NCI-H2171 (cell line): ENCODE measurements around the gene SERTAD3.
A peak's percentile ranks its signal among the peaks of the same experiment; 100 is the strongest.

Experiments used
- DNase-seq: peaks from one replicate; lab custom pipeline; 2025; lab: John Stamatoyannopoulos, UW

Gene SERTAD3

GRCh38 chr19:40425450-40426287, 18.5 kb downstream of the SERTAD3 start, which contains the start of gene SERTAD1:
Gene SERTAD1 (minus strand): TSS chr19:40425992. CDS start chr19:40423546, 2,446 bp downstream.
- DNase-seq, result peak; percentile 99

- DNase-seq, result no peak
Measured at GRCh38 chr19:40424637-40425449, 19.3 kb downstream of the SERTAD3 start.

- no peak for DNase-seq
Measured at GRCh38 chr19:40423938-40424337, 20.2 kb downstream of the SERTAD3 start.

- no peak for DNase-seq
Measured at GRCh38 chr19:40422748-40423566, 21.2 kb downstream of the SERTAD3 start.

- no peak for DNase-seq
Measured at GRCh38 chr19:40421993-40422747, 22.0 kb downstream of the SERTAD3 start.

- DNase-seq, result peak; percentile 59
Measured at GRCh38 chr19:40420766-40421765, 23.1 kb downstream of the SERTAD3 start.

GRCh38 chr19:40420451-40420765, 23.7 kb downstream of the SERTAD3 start:
- DNase-seq, result no peak

- no peak for DNase-seq
Measured at GRCh38 chr19:40419780-40420179, 24.4 kb downstream of the SERTAD3 start.

- DNase-seq, result peak; percentile 42
Measured at GRCh38 chr19:40419066-40419612, 25.0 kb downstream of the SERTAD3 start.

- DNase-seq, result no peak
Measured at GRCh38 chr19:40418040-40418439, 26.1 kb downstream of the SERTAD3 start.

GRCh38 chr19:40417643-40417981, 26.5 kb downstream of the SERTAD3 start:
- no peak for DNase-seq

- no peak for DNase-seq
Measured at GRCh38 chr19:40416918-40417642, 27.1 kb downstream of the SERTAD3 start.

- DNase-seq, result no peak
Measured at GRCh38 chr19:40415768-40416167, 28.4 kb downstream of the SERTAD3 start.

- DNase-seq, result no peak
Measured at GRCh38 chr19:40414542-40415535, 29.3 kb downstream of the SERTAD3 start.

GRCh38 chr19:40413291-40413845, 30.8 kb downstream of the SERTAD3 start, which contains the start of gene PRX:
Gene PRX (minus strand): TSS chr19:40413378. CDS start chr19:40407932, 5,446 bp downstream.
- DNase-seq, result no peak

GRCh38 chr19:40412866-40413265, 31.3 kb downstream of the SERTAD3 start:
- no peak for DNase-seq

- no peak for DNase-seq
Measured at GRCh38 chr19:40411958-40412499, 32.1 kb downstream of the SERTAD3 start.
